HG03342 (cell line): Measurements from ENCODE around the gene LONRF2.

ENCODE experiments used
- ATAC-seq: cut with Tn5 transposase; IDR thresholded peaks from one replicate; pipeline ENCODE4 v1.9.1; 2021; ENCODE audit warnings: mild to moderate bottlenecking, moderate library complexity; ENCODE audit not compliant: unreplicated experiment

LONRF2 gene

DNA sequence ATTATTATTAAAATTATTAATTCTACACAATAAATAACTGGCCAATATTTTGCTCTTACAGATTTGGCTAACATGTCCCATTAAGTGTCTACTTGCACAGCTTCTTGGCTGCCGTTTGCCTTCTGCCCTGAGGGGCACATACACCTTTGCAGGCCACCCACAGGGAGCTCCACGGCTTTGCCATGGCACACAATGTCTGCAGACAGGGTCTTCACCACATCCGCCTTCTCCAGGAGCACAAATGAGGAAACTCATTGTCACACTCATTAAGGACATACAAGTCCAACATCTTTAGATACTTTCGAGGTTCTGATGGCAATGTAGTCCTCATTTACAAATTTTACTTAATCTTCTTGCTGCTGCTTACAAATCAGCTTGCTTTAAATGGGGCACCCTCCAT, 45.6 kb downstream of the LONRF2 start:
- no peak for ATAC-seq

DNA sequence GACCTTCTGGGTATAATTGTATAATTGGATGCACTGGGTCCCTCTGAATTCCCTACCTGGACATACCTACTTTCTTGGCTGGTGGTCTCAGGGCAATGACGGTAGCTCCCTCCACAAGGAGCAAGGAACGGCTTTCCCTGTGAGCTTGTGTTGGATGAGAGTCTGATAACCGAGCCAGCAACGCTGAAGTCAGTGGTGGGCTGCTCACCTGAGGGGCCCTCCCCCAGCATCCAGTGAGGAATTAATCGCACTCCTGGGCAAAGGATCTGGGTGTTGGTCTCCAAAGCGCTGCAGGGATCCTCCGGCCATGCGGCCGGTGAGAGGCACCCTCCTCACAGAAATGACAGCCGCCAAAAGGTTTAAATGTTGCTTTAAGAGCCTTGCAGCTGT, 47.1 kb downstream of the LONRF2 start:
- ATAC-seq: no peak

DNA sequence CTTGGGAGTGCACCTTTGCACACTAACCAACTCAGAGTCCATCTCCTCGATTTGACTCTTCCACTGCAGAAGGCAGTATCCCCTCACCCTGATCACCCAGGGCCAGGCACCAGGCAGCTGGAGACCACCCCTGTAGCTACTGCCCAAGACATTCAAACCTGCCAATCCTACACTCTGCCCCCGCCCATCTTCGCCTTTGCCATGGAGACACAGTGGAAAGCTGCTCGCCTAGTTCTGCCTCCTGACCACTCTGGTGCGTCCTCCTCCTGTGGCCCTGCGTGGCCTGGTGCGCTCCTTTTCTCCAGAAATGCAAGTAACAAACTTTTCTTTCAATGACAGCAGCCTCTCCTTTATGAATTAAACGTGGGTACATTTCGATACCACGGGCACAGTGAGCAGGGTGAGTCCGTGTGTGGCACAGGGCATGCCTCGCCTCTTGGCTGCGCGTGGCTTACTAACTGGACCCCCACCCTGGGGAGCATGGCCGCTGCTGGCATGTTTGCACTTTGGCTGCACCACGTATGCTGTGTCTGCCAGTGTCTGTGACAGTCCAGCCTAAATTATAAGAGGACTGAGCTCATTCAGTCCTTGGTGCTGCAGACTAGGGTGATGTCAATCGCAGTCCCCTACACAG, 47.6 kb downstream of the LONRF2 start:
- ATAC-seq: no peak

DNA sequence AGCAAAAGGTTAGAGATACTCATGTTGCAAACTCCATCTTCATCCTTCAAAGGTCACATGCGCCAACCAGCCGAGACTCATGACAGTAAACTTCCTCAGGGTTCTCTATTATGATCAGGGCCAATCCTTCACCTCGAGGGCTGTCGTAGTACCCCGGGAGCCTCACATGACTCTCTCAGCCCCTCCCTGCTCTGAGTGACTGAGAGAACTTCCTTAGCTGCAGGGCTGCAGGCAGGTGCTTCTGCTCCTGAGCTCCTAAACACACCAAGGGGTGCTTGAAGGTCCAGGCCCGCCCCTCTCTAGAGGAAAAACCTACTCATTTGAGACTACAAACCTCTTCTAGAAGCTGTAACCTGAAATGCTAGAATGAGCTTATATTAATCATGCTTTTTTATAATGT, 48.2 kb downstream of the LONRF2 start:
- no peak for ATAC-seq

DNA sequence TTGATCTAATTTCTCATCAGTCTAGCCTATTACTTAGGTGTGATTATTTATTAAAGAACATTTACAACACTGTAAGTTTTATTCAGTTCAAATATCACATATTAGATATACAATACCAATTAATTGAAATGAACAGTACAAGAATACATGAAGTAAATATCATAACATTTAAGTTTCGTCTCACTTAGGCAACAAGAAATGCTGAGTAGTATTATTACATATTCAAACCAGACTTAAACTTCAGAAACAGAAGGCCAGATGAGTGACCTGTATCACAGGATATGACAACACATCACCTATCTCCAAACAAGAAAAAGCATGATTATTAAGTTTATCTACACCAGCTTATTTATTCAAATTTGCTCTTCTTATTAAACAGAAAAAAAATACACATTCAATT, 48.9 kb downstream of the LONRF2 start:
- ATAC-seq: no peak

DNA sequence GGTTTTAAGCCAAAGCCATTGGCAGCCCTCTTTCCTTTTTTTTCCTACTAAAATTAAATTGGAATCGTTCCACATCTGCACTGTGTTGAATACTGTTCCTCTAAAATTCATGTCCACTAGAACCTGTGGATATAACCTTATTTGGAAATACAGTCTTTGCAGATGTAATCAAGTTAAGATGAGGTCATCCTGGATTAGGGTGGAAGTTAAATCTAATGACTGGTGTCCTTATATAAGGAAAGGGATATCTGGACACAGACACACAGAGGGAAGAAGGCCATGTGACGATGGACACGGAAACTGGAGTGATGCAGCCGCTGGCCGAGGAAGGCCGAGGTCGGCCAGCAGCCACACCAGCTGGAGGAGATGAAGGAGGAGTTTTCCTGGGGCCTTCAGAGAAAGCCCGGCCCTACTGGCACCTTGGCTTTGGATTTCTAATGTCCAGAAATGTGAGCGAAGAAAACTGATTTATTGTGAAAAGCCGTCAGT, 49.4 kb downstream of the LONRF2 start:
- no peak for ATAC-seq

DNA sequence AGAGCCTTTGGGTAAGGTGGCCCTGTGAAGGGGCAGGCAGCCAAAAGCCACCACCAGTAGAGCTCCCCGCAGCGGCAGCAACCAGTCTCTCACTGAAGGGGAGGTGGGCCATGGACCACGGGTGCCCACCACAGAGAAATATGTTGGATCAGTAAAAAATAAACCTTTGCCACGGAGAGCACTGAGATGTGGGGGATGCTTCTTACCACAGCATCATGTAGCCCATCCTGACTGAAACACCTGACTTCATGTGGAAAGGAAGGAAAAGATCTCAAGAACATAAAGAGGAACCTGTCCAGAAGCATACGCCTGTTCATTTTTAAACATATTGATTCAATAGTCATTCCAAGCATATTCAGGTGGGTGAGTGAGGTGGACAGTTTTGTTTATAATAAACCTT, 51.1 kb downstream of the LONRF2 start:
- no peak for ATAC-seq

DNA sequence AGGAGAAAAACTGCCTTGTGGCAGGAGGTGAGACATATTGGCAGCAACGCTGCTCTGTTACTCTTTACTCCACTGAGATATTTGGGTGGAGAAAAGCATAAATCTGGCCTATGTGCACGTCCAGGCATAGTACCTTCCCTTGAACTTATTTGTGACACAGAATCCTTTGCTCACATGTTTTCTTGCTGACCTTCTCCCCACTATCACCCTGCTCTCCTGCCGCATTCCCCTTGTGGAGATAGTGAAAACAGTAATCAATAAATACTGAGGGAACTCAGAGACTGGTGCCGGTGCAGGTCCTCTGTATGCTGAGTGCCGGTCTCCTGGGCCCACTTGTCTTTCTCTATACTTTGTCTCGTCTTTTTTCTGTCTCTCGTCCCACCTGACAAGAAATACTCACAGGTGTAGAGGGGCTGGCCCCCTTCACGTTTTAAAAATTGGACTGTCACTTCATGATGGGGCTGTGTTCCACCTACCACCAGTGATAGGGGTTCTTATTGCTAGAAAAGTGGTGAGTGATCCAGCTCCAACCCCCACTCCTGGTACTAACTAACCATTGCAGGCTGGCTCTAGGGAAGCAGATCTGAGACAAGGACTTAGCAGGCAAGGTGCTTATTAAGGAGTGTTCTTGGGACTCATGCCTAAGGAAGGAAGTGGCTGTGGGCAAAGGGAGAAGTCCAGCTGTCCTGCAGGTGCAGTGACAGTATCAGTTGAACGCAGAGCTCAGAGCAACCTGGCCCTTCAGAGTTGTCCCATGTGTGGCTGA, 51.7 kb downstream of the LONRF2 start:
- no peak for ATAC-seq

DNA sequence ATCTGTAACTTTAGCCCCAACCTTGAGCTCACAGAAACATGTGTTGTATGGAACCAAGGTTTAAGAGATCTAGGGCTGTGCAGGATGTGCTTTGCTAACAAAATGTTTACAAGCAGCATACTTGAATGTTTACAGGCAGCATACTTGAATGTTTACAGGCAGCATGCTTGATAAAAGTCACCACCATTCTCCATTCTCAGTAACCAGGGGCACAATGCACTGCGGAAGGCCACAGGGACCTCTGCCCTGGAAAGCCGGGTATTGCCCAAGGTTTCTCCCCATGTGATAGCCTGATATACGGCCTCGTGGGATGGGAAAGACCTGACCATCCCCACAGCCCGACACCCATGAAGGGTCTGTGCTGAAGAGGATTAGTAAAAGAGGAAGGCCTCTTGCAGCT, 52.4 kb downstream of the LONRF2 start:
- no peak for ATAC-seq

DNA sequence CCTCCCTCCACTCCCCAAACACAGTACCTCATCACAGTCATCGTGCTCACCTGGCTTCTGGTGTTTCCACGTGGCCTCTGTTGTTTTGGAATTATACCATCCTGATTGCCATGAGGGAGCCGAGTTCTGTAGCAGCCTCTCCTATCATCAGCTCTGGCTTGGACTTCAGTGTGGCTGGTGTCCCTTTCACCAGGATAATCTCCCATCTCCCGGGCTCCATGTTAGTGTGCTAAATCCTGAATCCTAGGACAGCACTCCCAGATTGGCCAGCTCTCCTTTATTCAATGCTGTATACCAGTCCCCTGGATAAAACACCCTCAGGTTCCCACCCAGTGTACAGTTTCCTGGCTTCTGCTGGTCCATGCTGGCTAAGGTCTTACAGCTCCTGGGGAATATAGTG, 53.3 kb downstream of the LONRF2 start:
- no peak for ATAC-seq

DNA sequence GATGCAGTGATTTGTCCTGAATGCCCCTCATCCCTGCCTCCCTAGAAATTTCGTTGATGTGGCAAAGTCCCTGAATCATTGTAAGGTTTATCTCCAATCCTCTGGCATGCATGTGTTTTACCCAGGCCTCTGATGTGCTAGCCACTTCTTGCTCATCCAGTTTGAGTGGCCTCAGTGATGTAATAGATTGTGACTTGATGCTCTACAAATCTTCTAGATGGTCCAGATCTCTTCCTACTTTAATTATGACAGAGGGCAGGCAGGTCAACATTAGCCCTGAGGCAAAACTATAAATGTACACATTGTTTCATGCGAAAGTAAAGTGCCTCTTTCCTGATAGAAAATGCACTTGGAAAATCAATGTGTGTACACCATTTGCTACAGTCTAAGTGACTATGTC, 54.5 kb downstream of the LONRF2 start:
- no peak for ATAC-seq

DNA sequence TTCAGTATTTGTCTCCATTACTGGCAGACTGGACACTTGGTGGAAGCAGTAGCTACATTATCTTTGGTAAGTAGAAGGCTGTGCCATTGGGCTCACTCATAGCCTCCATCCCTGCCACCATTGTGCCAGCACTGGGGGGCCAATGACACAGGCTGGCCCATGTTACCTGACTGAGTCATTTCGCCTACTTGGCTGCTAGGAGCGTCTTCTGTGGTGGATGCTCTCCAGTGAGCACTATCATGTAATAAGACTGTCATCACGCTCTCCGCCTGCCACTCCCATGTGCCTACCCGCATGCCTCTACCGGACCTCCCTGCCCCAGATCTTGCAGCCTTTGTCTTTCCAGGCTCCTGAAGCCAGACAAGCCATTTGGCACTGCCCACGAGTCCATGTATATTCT, 56.2 kb downstream of the LONRF2 start:
- ATAC-seq: no peak

DNA sequence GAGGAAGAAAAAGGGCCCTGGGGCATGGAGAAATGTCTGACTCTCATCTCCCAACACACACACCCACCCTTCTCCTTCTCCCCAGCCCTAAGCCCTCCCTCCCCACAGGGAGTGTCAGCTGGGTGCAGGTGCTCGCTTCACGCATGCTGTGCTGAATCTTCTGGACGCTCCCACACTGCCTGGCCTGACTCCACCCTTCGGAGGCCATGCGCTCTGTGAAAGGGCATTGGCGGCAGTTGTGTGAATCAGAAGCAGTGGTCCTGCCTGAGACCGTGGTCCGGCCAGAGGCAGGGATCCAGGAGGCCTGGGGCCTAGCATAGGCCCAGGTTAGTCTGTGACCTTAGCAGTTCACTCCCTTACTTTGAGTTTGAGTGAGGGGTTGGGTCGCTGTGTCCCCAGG, 57.1 kb downstream of the LONRF2 start:
- no peak for ATAC-seq

DNA sequence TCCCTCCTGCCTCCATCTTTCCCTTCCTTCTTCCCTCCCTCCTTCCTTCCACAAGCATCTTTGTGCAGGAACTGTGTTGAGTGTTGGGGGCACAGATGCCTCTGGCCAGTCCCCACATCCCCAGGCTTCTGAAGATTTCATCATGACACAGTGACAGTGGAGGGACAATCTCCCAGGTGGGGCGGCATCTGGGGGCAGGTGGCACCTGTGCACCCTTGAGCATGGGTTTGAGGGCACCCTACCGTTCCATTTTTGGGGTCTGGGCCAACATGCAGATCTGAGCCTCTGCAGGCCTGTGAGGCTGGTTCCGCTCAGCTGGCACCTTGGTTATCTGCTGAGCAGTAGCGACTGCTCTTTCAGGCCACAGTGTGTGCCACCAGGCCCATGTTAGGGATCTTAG, 57.6 kb downstream of the LONRF2 start:
- ATAC-seq: no peak

DNA sequence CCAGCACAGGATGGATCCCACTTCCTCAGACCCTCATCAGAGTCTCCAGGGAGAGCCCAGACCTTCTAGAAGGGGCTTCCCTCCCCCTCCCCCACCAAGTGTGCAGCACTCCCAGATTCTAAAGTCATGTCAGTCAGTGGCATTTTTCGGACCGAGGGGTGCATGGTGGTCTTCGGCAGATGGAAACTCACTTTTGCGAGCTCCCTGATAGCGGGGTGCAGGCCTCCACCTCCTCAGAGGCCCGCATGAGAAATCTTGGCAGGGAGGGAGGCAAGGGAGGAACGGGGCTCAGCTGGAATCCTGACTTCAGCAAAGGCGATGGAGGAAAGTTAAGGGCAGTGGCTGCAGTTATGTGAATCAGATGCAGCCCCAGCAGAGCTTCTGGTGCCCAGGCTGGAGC, 58.2 kb downstream of the LONRF2 start:
- no peak for ATAC-seq

DNA sequence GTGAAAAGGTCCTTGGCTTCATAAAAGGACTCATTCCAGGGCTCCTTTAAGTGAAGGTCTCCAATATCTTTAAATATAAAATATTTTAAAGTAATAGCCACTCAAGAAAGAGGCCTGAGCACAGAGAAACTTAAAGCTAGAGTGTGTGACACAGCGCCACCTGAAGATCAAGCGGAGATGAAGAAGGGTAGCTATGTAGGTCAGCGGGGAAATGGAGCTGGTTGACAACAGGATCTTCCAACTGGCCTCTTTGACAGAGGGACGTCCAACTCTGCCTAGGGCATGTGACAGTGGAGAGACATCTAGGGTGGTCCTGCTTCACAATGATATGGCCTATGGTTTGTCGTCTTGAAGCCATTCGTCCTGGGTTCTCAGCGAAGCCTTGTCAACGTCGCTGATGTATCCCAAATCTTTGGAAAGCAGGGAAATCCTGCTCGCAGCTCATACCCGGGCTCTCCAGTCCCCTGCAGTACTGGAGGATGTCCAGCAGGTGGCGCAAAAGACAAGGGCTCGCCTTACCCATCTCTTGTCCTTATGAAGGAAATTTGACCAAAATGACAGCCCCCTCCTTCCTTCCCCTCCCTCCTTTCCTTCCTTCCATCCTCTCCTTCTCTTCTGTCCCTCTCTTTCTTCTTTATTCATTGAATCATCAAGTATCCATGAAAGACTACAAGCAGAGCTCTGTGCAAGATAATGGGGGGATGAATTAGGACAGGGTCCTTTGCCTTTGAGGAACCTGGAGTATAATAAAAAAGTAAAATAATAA, 59.6 kb downstream of the LONRF2 start:
- ATAC-seq: no peak

DNA sequence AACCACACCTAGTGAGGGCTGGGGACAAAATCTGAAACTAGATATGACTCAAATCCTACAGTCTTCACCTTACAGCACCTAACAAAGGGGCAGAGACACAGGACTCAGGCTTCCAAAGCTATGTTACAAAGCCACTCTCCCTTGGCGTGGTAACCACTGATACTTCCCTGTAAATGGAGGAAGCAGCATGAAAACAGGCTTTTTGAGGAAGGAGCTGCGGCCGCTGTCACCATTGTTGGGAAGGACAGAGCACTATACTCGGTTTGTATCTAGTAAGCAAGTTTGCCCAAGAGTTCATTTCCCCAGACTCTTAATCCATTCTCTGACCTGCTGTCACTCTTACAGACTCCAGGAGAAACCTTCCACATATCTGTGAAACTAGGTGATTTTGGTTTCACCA, 60.3 kb downstream of the LONRF2 start:
- ATAC-seq: no peak

DNA sequence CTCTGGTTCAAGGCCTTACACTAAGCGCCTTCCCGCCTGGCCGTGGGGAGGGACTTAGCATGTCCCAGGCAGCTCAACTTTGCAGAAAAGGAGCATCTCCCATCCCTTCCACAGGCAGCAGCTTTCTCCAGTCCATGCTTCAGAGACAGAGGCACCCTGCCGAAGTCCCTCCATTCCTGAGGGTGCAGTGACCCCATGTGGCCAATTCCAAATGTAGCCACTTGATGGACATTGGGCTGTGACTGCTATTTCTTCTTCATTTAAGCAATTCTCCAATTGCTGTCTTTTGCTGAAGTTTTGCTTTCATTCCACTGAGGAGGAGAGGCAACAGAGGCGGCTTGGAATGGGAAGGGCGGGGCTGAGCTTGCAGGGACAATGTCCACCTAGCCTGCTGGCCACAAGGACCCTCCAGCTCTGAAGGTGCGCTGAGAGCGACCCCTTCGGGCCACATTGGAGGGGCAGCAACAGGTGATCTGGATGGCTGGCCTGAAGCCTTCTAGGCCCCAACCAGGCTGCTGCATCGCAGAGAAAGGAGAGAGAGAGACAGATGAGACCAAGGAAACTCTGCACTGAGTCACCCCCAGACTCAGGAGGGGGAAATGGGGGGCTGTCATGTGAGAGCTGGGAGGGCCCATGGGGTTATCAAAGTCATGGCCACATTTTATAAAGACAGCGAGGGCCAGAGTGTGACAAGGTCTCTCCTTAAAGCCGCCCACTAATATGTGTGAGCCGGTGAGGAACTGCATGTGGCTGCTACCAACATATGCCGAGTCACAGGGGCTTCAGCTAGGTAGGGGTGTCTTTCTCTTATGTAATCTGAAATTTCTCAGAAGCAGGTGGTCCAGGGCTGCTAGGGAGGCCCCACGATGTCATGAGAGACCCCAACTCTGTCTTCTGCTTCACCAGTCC, 61.3 kb downstream of the LONRF2 start:
- ATAC-seq: no peak

DNA sequence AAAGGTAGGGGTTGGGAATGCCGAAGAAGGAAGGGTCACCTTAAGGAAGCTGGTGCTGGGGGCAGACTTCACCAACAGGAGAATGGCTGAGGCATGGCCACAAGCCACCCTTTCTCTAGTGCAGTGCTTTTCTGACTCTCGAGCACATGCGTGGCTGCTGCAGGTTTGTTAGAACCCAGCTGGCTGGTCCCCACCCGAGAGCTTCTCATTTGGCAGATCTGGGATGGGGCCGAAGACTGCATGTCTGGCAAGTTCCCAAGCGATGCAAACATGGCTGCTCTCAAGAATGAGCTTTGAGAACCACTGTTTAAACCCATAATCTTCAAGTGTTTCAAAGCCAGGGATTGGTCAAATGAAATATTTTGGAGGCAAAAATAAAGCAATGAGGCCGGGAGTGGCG, 63.2 kb downstream of the LONRF2 start:
- ATAC-seq: no peak

DNA sequence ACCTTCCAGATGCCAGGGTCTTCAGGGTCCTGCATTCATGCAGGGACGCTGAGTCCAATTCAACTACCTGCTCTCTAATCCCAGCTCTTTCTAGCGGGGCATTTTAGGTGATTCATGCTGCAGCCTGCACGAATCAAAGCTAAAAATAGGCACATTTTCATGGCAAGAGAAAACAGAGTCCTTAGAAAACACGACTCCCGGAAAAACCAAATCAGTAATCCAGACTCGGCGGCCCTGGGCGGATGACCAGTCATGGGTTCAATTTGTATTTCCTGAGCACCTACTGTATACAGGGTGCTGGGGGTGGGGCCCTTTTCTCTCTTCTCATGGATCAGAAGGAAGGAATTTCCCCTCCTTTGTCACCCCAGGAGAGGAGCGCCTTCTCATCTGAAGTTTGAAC, 64.4 kb downstream of the LONRF2 start:
- no peak for ATAC-seq

DNA sequence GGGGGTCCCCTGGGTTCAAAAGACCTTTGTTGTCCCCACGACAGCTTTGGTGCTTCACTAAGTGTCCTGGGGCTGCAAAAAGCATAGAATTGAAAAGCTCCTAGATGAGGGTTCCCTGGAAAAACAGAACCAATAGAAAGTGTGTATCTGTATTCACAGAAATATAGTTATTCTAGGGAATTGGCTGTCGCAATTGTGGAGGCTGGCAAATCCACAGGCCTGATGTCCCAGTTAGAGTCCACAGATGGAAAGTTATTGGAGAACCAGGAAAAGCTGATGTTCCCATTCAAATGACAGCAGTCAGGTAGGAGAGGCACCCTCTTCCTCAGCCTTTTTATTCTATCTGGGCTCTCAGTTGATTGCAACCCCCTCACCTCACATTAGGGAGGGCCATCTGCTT, 65.5 kb downstream of the LONRF2 start:
- ATAC-seq: no peak
